ENCODE results near the gene BRMS1L. TPM values are rescaled to one million over a fixed set of nuclear protein-coding genes. Genes with fewer than 3 reads are reported as not detected.

The BRMS1L gene
- total RNA-seq, 4 donors from 2014 or later: 1.00 to 4.6 (median 3.7) TPM

GRCh38 chr14:35806006-35806907 is 19.9 kb upstream of the BRMS1L start:
- no peaks in the 10 kb centered on the region for H3K27me3 ChIP-seq
- H3K4me1 ChIP-seq: peaks cover 9 to 54% (median 36%) of the 10 kb centered on the region in 4 donors
- H3K27ac ChIP-seq: peak overlapping the region; percentile 30 to 97 (median 64)
- intact Hi-C loops (cut with DNase I; ENCODE audit: low total_unique reads): no loop called here
- 33 to 43% methylated on average over 2 of the region's 2 CpGs for WGBS, 2 donors (ENCODE audit: low coverage in 1 of 2)
- DNase-seq: no peak
- in situ Hi-C loops (cut with MboI; ENCODE audit: low pct_ligation_motif_present in 1 of 4, low pct_unique_long_range_greater_than_20kb in 1 of 4, low sequenced_read_pairs in 3 of 4): loop anchor here in 1 of 4 donors (25.0 kb wide), 1 partner anchor 669 kb away; no protein-coding TSS in a partner anchor
- no peaks in the 10 kb centered on the region for H3K9me3 ChIP-seq
- no peak for TF ChIP-seq CTCF (IDR thresholded peaks at IDR 0.05)
- TF ChIP-seq POLR2AphosphoS5 (IDR thresholded peaks at IDR 0.05): no peak
- TF ChIP-seq EP300 (IDR thresholded peaks at IDR 0.05; ENCODE audit: low read depth): no peak
- no peak for TF ChIP-seq POLR2A (IDR thresholded peaks at IDR 0.05)
- H3K4me3 ChIP-seq: peak overlapping the region in 1 of 4 donors; percentile 76
- no peaks in the 10 kb centered on the region for H3K36me3 ChIP-seq

DNA sequence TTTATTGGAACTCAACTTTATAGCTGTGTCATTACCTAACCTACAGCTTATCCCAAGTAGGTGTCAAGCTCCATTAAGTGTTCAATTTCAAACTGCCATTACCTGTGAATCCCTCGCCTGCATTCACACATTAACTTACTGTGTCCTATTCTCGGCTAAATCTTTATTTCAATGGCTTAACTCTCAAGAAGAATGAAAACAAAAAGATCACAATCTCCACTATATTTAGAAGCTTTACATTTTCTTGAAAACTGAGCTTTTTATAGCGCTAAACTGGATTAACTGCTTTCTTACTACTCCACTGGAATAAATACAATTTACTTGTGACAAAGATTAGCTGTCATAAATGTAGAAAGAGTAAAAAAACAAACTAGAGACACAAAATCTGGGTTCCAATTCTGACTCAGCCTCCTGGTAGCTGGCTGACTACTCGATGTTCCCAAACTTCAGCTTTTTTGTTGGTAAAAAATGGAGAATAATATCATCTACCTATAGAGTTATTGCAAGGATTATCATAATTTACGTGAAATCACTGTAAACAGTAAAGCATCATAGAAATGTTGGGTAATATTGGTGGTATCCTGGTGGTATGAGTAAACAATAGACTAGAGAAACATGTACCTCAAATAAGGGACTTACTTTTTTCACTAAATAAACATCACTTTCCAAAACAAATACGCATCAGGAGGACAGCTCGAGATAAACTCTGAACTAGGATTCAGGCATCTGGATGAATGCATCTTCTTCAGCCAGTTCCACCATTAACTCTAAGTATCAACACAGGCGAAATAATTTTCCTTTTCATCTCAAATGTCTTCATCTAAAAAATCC is 18.8 kb upstream of the BRMS1L start:
- Histone ChIP-seq H3K9me3 (no peaks in the 10 kb centered on the region), H3K4me3 (peak overlapping the region in 3 of 4 donors; percentile 61 to 76 (median 76)), H3K4me1 (peaks cover 9 to 46% (median 36%) of the 10 kb centered on the region in 4 donors), H3K27ac (peak overlapping the region; percentile 93 to 97 (median 95)), H3K27me3 (no peaks in the 10 kb centered on the region), H3K36me3 (no peaks in the 10 kb centered on the region)
- WGBS, 2 donors (ENCODE audit: low coverage in 1 of 2): 38 to 39% methylated on average over 5 to 8 of the region's 8 CpGs
- DNase-seq: no peak
- intact Hi-C loops (cut with DNase I; ENCODE audit: low total_unique reads): no loop called here
- no peak for TF ChIP-seq CTCF (IDR thresholded peaks at IDR 0.05)
- TF ChIP-seq EP300 (IDR thresholded peaks at IDR 0.05; ENCODE audit: low read depth): no peak
- no peak for TF ChIP-seq POLR2A (IDR thresholded peaks at IDR 0.05)
- TF ChIP-seq POLR2AphosphoS5 (IDR thresholded peaks at IDR 0.05): no peak
- in situ Hi-C loops (cut with MboI; ENCODE audit: low pct_ligation_motif_present in 1 of 4, low pct_unique_long_range_greater_than_20kb in 1 of 4, low sequenced_read_pairs in 3 of 4): loop anchor here in 1 of 4 donors (25.0 kb wide), 1 partner anchor 670 kb away; no protein-coding TSS in a partner anchor

DNA sequence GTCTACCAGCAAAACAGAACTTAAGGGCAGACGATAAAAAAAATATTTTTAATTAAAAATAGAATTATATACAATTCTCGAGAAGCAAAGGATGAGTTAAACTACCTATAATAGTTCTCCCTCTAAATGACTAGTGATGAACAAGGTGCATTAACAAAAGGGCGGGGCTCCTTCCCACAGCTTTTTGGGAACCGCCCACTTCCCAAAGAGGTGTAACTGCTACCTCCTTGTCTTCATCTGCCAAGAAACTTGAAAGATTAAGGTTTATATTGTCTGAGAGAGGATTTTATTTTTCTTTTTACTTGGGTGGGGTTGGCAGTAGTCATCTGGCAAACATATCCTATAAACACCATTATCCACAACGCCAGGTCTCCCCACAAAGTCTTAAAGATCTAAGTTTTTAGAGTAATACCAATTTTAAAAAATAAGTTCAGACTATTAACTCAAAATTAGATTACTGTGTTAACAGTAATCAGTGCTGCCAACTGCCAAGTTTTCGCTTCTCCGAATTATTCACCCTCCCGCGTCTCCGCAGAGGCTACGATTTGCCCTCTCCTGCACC is 18.0 kb upstream of the BRMS1L start:
- Histone ChIP-seq H3K4me1 (peaks cover 9 to 40% (median 32%) of the 10 kb centered on the region in 4 donors), H3K27ac (peak overlapping the region; percentile 93 to 97 (median 95)), H3K4me3 (peak overlapping the region; percentile 61 to 76 (median 76)), H3K36me3 (no peaks in the 10 kb centered on the region), H3K9me3 (no peaks in the 10 kb centered on the region), H3K27me3 (no peaks in the 10 kb centered on the region)
- 2 to 4% methylated on average over 11 of the region's 11 CpGs for WGBS, 2 donors (ENCODE audit: low coverage in 1 of 2)
- TF ChIP-seq POLR2A (IDR thresholded peaks at IDR 0.05) (no peak), POLR2AphosphoS5 (IDR thresholded peaks at IDR 0.05) (peak in 1 of 3 donors; percentile 2), CTCF (IDR thresholded peaks at IDR 0.05) (no peak), EP300 (IDR thresholded peaks at IDR 0.05; ENCODE audit: low read depth) (no peak)
- DNase-seq: peak; percentile 63
- in situ Hi-C loops (cut with MboI; ENCODE audit: low pct_ligation_motif_present in 1 of 4, low pct_unique_long_range_greater_than_20kb in 1 of 4, low sequenced_read_pairs in 3 of 4) (loop anchor here in 1 of 4 donors (25.0 kb wide), 1 partner anchor 671 kb away; no protein-coding TSS in a partner anchor), intact Hi-C loops (cut with DNase I; ENCODE audit: low total_unique reads) (no loop called here)

Measured in transverse colon (tissue), 4 donors.